Spleen (tissue), 11 donors: ENCODE results near the gene MX2. TPM values are rescaled to one million over a fixed set of nuclear protein-coding genes. Genes with fewer than 3 reads are reported as not detected.

Experiments used
- DNase-seq: peaks from one replicate; pipeline ENCODE4 v3.0.0-alpha.2; 2020
- H3K27ac ChIP-seq, 8 donors: fragments of 200-600 bp; sonication (generic) in 7 of 8; 1 replicate in 4 of 8; 2 replicates in 4 of 8; pipeline versions ENCODE4 v1.5.0 to v1.8.0; 2016 to 2021; ENCODE audit warnings: inconsistent platforms in 4 of 8, mild to moderate bottlenecking in 4 of 8, moderate library complexity in 1 of 8
- H3K27me3 ChIP-seq, 7 donors: fragments of 200-600 bp; sonication (generic) in 6 of 7; replicated peaks in 1 of 7; 1 replicate in 4 of 7; 2 replicates in 3 of 7; pipeline versions ENCODE4 v1.5.0 to v1.8.0; 2016 to 2021; ENCODE audit warnings: inconsistent platforms in 3 of 7, mild to moderate bottlenecking in 1 of 7
- H3K36me3 ChIP-seq, 6 donors: fragments of 200-600 bp; sonication (generic) in 5 of 6; 1 replicate in 4 of 6; 2 replicates in 2 of 6; pipeline versions ENCODE4 v1.5.0 to v1.8.0; 2016 to 2021; ENCODE audit warnings: inconsistent platforms in 2 of 6
- H3K4me1 ChIP-seq, 6 donors: fragments of 200-600 bp; sonication (generic) in 5 of 6; 1 replicate in 3 of 6; 2 replicates in 3 of 6; pipeline versions ENCODE4 v1.5.0 to v1.8.0; 2016 to 2021; ENCODE audit warnings: inconsistent platforms in 3 of 6
- H3K4me3 ChIP-seq, 8 donors: fragments of 200-600 bp; sonication (generic) in 7 of 8; 1 replicate in 4 of 8; 2 replicates in 4 of 8; pipeline versions ENCODE4 v1.5.0 to v1.8.0; 2016 to 2021; ENCODE audit warnings: inconsistent platforms in 4 of 8, mild to moderate bottlenecking in 4 of 8, moderate library complexity in 2 of 8
- H3K9me3 ChIP-seq, 8 donors: fragments of 200-600 bp; sonication (generic) in 7 of 8; 1 replicate in 4 of 8; 2 replicates in 4 of 8; pipeline versions ENCODE4 v1.5.0 to v1.8.0; 2016 to 2021; ENCODE audit warnings: inconsistent platforms in 4 of 8
- POLR2A ChIP-seq, 3 donors: fragments of 450-650 bp; IDR thresholded peaks; one replicate each; pipeline ENCODE4 v1.5.1; 2017; ENCODE audit warnings: antibody characterized with exemption in 3 of 3, mild to moderate bottlenecking in 1 of 3
- POLR2AphosphoS5 ChIP-seq, 3 donors: sonication (generic); formaldehyde crosslinking; IDR thresholded peaks; one replicate each; pipeline ENCODE4 v1.5.1; 2017; ENCODE audit warnings: antibody characterized with exemption in 3 of 3
- WGBS, 5 donors: extraction: QIAGEN DNeasy Blood & Tissue Kit in 3 of 5; methylation state at CpG; one replicate each; pipeline versions ENCODE4 v1.1.5 to v1.1.7; 2013 to 2018; 5-methylcytosine and 5-hydroxymethylcytosine counted together
- intact Hi-C: fragments of 100-400 bp; cut with DNase I; formaldehyde crosslinking; loops from one replicate; pipeline ENCODE4 v1.15.0; 2023; ENCODE audit warnings: low total_unique reads
- polyA plus RNA-seq, 3 donors: library from polyadenylated mRNA; stranded (reverse); fragments of 200-250 nt; gene quantifications; one replicate each; pipeline ENCODE4 v1.2.1, GENCODE V29; 2013
- total RNA-seq, 7 donors: library from RNA; depleted of rRNA in 3 of 7; stranded (reverse); fragments of >200 nt in 3 of 7; fragmentation: NEBNext Ultra II Directional in 4 of 7; extraction: Animal tissue kit (Norgen Biotek cat#: 25700) in 4 of 7; gene quantifications; one replicate each; pipeline versions ENCODE4 v1.1.0 to v1.2.1, GENCODE V29; 2016 to 2021
- TF ChIP-seq, protein P1 (sequence below), 11 experiments: fragments of 200-600 bp in 7 of 11; fragments of 450-650 bp in 4 of 11; sonication (generic) in 4 of 11; IDR thresholded peaks in 8 of 11; conservative IDR thresholded peaks in 3 of 11; 1 replicate in 7 of 11; 2 replicates in 4 of 11; pipeline versions ENCODE4 v1.4.0 to v1.8.0; 2016 to 2021; ENCODE audit warnings: antibody characterized with exemption in 11 of 11, inconsistent platforms in 4 of 11, mild to moderate bottlenecking in 1 of 11
- donor health status: healthy with polysubstance abuse.
- donor health status: DM: no; HTN: no; CAD: no; lungs with moderate emphysema.
- donor health status: DM: no; HTN: no; CAD: no.
- donor health status: Bipolar disorder and iron deficiency.
- donor health status: healthy.
- donor health status: DM: no; HTN: no; CAD: no.
- donor health status: DM: yes; HTN: yes; CAD: no.

MX2 gene
- total and polyA plus RNA-seq, 10 donors: 20.0 to 109 (median 71.8) TPM

DNA sequence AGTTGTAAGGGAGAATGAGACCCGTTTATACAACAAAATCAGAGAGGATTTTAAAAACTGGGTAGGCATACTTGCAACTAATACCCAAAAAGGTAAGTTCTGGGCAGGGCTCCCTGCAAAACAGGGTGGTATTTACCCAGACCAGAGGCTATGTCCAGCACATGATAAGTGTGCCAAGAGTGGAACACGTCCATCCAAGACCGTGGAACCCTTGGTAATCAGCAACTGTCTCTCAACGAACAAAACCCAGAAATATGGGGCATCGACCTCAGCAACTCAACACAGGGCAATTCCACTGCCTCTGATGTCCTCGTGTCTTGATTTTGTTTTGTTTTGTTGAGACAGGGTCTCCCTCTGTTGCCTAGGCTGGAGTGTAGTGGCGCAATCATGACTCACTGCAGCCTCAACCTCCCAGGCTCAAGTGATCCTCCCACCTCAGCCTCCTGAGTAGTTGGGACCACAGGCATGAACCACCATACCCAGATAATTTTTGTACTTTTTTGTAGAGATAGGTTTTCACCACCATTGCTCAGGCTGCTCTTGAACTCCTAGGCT is 37.5 kb downstream of the MX2 start:
- TF ChIP-seq, protein P1, sequence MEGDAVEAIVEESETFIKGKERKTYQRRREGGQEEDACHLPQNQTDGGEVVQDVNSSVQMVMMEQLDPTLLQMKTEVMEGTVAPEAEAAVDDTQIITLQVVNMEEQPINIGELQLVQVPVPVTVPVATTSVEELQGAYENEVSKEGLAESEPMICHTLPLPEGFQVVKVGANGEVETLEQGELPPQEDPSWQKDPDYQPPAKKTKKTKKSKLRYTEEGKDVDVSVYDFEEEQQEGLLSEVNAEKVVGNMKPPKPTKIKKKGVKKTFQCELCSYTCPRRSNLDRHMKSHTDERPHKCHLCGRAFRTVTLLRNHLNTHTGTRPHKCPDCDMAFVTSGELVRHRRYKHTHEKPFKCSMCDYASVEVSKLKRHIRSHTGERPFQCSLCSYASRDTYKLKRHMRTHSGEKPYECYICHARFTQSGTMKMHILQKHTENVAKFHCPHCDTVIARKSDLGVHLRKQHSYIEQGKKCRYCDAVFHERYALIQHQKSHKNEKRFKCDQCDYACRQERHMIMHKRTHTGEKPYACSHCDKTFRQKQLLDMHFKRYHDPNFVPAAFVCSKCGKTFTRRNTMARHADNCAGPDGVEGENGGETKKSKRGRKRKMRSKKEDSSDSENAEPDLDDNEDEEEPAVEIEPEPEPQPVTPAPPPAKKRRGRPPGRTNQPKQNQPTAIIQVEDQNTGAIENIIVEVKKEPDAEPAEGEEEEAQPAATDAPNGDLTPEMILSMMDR (IDR thresholded peaks at IDR 0.05 in 8 of 11, conservative IDR thresholded peaks at IDR 0.05 in 3 of 11): no peak
- TF ChIP-seq POLR2AphosphoS5 (IDR thresholded peaks at IDR 0.05) (no peak), POLR2A (IDR thresholded peaks at IDR 0.05) (no peak)
- peaks cover 0 to 96% (median 67%) of the 10 kb centered on the region in 6 donors for H3K36me3 ChIP-seq

DNA sequence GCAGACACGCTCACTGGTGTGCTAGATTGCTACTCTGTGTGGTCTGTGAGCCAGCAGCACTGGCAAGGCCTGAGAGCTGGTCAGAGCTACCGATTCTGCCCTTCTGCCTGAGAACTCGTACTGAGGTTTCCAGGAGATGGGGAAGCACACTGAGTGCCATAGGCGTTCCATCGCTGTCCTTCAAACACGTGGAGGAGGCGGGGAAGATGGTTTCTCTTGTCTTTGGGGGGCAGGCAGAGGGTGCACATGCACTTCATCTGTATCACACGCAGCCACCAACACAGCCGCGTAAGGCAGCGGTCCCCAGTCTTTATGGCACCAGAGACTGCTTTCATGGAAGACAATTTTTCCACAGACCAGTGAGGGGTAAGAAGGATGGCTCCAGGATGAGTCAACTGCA is 40.4 kb downstream of the MX2 start:
- H3K4me1 ChIP-seq: peaks cover 0 to 16% (median 5%) of the 10 kb centered on the region in 6 donors
- no peak for DNase-seq
- H3K4me3 ChIP-seq: no peak overlapping the region
- H3K9me3 ChIP-seq: no peaks in the 10 kb centered on the region
- TF ChIP-seq, protein P1 (IDR thresholded peaks at IDR 0.05 in 8 of 11, conservative IDR thresholded peaks at IDR 0.05 in 3 of 11): no peak
- TF ChIP-seq POLR2A (IDR thresholded peaks at IDR 0.05) (no peak), POLR2AphosphoS5 (IDR thresholded peaks at IDR 0.05) (no peak)
- intact Hi-C loops: no loop called here
- 90 to 96% (median 93%) methylated on average over 10 to 11 of the region's 11 CpGs for WGBS, 5 donors
- H3K27me3 ChIP-seq: no peaks in the 10 kb centered on the region
- no peak overlapping the region for H3K27ac ChIP-seq
- H3K36me3 ChIP-seq: peaks cover 0 to 100% (median 88%) of the 10 kb centered on the region in 6 donors

More for the DNA sequence above, 37.5 kb downstream of the MX2 start:
- H3K27me3 ChIP-seq: no peaks in the 10 kb centered on the region
- H3K27ac ChIP-seq: no peak overlapping the region
- 84 to 95% (median 92%) methylated on average over 7 of the region's 7 CpGs for WGBS, 5 donors
- H3K9me3 ChIP-seq: no peaks in the 10 kb centered on the region
- H3K4me1 ChIP-seq: peaks cover 0 to 36% (median 19%) of the 10 kb centered on the region in 6 donors
- intact Hi-C loops: no loop called here
- no peak overlapping the region for H3K4me3 ChIP-seq
- no peak for DNase-seq

DNA sequence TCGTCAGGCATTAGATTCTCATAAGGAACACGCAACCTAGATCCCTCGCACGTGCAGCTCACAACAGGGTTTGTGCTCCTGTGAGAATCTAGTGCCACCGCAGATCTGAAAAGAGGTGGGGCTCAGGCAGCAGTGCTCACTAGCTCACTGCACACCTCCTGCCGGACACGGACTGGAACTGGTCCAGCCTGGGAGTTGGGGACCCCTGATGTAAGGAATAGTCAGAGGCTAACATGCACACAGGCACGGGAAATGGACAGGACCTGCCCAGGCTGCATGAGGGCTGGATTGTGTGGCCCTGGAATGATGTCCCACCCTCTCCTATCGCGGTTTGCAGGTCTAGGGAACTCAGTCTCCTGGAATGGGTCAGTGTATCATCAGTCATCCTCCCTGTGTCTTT is 41.0 kb downstream of the MX2 start:
- Histone ChIP-seq H3K4me3 (no peak overlapping the region), H3K27ac (no peak overlapping the region), H3K9me3 (no peaks in the 10 kb centered on the region), H3K27me3 (no peaks in the 10 kb centered on the region), H3K36me3 (peaks cover 0 to 100% (median 88%) of the 10 kb centered on the region in 6 donors), H3K4me1 (peaks cover 0 to 10% (median under 1%) of the 10 kb centered on the region in 6 donors)
- intact Hi-C loops: no loop called here
- 92 to 97% (median 94%) methylated on average over 9 to 10 of the region's 10 CpGs for WGBS, 5 donors
- TF ChIP-seq POLR2A (IDR thresholded peaks at IDR 0.05) (no peak), POLR2AphosphoS5 (IDR thresholded peaks at IDR 0.05) (no peak)
- TF ChIP-seq, protein P1 (IDR thresholded peaks at IDR 0.05 in 8 of 11, conservative IDR thresholded peaks at IDR 0.05 in 3 of 11): no peak
- DNase-seq: no peak

DNA sequence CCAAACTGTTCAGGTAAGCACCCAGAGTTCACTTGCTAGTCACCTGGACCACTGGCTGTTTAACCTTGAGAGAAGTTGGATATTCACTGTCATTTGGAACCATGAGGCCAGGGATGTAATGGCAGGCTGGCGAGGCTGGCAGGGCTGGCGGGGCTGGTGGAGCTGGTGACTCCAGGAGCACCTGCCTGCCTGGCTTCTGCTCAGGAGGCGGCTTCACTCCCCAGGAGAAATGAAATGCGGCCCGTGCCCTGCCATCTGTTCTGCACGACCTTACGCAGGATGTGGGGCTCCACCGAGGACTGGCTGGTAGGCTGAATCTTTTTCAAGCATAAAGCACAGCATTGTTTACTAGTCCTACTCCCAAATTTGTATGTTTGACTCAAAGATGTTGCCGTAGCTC is 41.5 kb downstream of the MX2 start:
- Histone ChIP-seq H3K27me3 (no peaks in the 10 kb centered on the region), H3K36me3 (peaks cover 0 to 100% (median 89%) of the 10 kb centered on the region in 6 donors), H3K27ac (no peak overlapping the region), H3K4me3 (no peak overlapping the region), H3K4me1 (peaks cover 0 to 7% (median 0%) of the 10 kb centered on the region in 6 donors), H3K9me3 (no peaks in the 10 kb centered on the region)
- TF ChIP-seq POLR2AphosphoS5 (IDR thresholded peaks at IDR 0.05) (no peak), POLR2A (IDR thresholded peaks at IDR 0.05) (no peak)
- TF ChIP-seq, protein P1 (IDR thresholded peaks at IDR 0.05 in 8 of 11, conservative IDR thresholded peaks at IDR 0.05 in 3 of 11): no peak
- no peak for DNase-seq
- intact Hi-C loops: no loop called here
- WGBS, 5 donors: 86 to 95% (median 92%) methylated on average over 9 of the region's 9 CpGs
